Lung microvascular endothelial cell (primary cell): ENCODE measurements around the gene PDZD2. TPM values are rescaled to one million over a fixed set of nuclear protein-coding genes. Genes with fewer than 3 reads are reported as not detected.
"Not testable (repeated sequence)": the region's sequence is repeated elsewhere in the genome, so short reads cannot be mapped to it uniquely, and the experiment has no call there.

Experiments
- DNase-seq, 2 donors: peaks; one replicate each; pipeline versions ENCODE4 v3.0.0 to v3.0.0-alpha.2; 2010; ENCODE audit warnings: low read depth in 2 of 2
- total RNA-seq: library from RNA; depleted of rRNA; stranded (reverse); fragments of >200 nt; gene quantifications from 2 replicates; pipeline ENCODE4 v1.2.1, GENCODE V29; 2014

Gene PDZD2
- total RNA-seq, 1 donor from 2014 or later: 0.20 TPM

GRCh38 chr5:32068561-32068960 is 429.6 kb downstream of the PDZD2 start:
- peak; percentile 14 to 59 for DNase-seq

- peak; percentile 25 to 40 for DNase-seq
Observed at GRCh38 chr5:32069396-32069795, 430.5 kb downstream of the PDZD2 start.

GRCh38 chr5:32071351-32071944 is 432.5 kb downstream of the PDZD2 start:
- DNase-seq: peak; percentile 30 to 53

GRCh38 chr5:32072054-32072453 is 433.1 kb downstream of the PDZD2 start:
- no peak for DNase-seq

- no peak for DNase-seq
Observed at GRCh38 chr5:32074401-32074800, 435.5 kb downstream of the PDZD2 start.

GRCh38 chr5:32076699-32077695 is 438.1 kb downstream of the PDZD2 start:
- DNase-seq: peak; percentile 67 to 70

- not testable (repeated sequence) for DNase-seq
Observed at GRCh38 chr5:32078855-32079254, 439.9 kb downstream of the PDZD2 start.

- not testable (repeated sequence) for DNase-seq
Observed at GRCh38 chr5:32080565-32080964, 441.6 kb downstream of the PDZD2 start.

- no peak for DNase-seq
Observed at GRCh38 chr5:32082701-32083100, 443.8 kb downstream of the PDZD2 start.

GRCh38 chr5:32083981-32084430 is 445.1 kb downstream of the PDZD2 start:
- DNase-seq: no peak

GRCh38 chr5:32087086-32088082 is 448.5 kb downstream of the PDZD2 start:
- DNase-seq: no peak

- DNase-seq: no peak
Observed at GRCh38 chr5:32088214-32088613, 449.3 kb downstream of the PDZD2 start.

- no peak for DNase-seq
Observed at GRCh38 chr5:32089146-32090000, 450.4 kb downstream of the PDZD2 start.

GRCh38 chr5:32090026-32090754 is 451.3 kb downstream of the PDZD2 start:
- DNase-seq: no peak

GRCh38 chr5:32090755-32091128 is 451.8 kb downstream of the PDZD2 start:
- DNase-seq: no peak

- DNase-seq: peak; percentile 82 to 83
Observed at GRCh38 chr5:32092938-32093812, 454.2 kb downstream of the PDZD2 start.

GRCh38 chr5:32094691-32095090 is 455.8 kb downstream of the PDZD2 start:
- DNase-seq: no peak

- DNase-seq: no peak
Observed at GRCh38 chr5:32095261-32095671, 456.3 kb downstream of the PDZD2 start.
